NCI-H1092 treated with DMSO at 0.1 percent for 48 hours (cell line): Measurements from ENCODE around the gene SLC25A11.
"Not testable (repeated sequence)": the region's sequence is repeated elsewhere in the genome, so short reads cannot be mapped to it uniquely, and the experiment has no call there.

Experiments
- DNase-seq: peaks from one replicate; lab custom pipeline; 2025; lab: John Stamatoyannopoulos, UW

The SLC25A11 gene

DNA sequence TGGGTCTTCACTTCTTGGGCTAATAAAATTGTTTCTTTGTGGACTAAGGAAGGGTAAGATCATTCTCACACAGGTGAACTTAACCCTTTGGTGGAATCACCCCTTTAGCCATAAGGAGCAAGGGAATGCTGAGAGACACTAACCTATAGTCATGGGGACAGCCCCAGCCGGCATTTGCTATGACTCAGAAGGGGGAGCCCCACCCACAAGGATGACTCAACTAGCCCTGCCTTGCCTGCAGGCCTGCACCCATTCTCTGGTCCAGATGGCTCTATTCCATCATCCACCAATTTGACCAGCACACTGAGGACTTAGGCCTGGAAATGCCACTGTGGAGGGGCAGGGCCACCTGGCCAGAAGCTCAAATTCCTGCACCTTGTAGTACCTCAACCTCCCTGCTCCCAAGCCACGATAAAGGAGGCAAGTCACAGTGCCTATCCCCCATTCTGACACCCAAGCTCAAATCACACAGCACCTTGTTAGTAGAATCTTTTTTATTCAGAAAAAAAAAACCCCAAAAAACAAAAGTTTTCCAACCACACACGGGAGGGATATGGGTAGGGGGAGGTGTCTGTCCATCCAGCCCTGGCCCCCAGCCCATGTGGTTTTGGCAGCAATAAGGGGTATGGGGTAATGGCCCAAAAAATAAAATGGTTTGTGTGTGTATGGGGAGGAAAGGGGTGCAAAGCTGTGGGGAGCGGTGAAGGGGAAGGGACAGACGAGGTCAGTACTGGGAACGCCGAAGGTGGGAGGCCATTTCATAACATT is 5.5 kb upstream of the SLC25A11 start:
- no peak for DNase-seq

DNA sequence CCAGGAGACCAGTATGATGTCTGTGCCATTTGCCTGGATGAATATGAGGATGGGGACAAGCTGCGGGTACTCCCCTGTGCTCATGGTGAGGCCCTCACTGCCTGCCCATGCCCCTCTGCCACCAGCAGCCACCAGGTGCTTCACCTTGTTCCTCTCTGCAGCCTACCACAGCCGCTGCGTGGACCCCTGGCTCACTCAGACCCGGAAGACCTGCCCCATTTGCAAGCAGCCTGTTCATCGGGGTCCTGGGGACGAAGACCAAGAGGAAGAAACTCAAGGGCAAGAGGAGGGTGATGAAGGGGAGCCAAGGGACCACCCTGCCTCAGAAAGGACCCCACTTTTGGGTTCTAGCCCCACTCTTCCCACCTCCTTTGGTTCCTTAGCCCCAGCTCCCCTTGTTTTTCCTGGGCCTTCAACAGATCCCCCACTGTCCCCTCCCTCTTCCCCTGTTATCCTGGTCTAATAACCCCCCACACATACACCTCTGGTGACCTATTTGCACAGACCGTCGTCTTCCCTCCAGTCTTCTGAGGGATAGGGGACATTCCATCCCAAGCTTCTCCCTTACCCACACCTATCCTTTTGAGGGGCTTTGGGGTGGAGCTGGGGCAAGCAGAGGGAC is 4.8 kb upstream of the SLC25A11 start:
- no peak for DNase-seq

GRCh38 chr17:4944163-4944553 is 4.3 kb upstream of the SLC25A11 start:
- no peak for DNase-seq

DNA sequence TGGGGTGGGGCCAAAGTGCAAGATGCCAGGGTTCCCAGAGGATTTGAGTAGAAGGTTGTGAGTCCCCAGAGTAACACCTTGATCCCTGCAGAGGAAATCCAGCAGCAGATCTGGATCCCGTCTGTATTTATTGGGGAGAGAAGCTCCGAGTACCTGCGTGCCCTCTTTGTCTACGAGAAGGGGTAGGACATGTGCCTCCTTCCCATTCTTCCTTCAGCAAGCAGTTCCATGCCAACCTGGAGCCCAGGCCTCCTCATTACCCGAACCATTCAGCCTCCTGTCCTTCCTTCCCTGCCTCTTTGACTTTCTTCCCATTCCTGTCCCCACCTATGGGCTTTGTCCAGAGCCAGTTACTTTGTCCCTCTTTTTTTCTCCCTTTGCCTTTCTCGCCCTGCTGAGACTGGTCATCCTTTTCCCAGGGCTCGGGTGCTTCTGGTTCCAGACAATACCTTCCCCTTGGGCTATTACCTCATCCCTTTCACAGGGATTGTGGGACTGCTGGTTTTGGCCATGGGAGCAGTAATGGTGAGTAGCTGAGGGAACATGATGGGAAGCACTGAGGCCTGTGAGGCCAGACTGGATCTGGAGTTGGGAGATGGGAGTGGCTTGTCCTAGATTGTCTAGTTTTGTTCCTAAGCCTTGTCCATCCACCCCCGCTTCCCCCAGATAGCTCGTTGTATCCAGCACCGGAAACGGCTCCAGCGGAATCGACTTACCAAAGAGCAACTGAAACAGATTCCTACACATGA is 3.1 kb upstream of the SLC25A11 start:
- DNase-seq = no peak

DNA sequence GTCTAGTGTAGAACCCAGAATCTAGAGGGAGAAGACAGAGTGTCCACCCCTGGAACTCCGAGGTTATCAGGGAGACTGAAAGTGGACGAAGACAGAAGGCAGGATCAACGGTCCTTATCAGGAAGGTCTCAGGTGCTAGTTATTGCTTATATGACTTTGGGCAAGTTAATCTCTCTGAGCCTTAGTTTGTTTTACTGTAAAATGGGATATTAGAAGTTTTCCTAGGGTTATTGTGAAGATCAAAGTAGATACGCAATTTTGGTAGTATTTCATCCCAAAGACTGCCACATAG is 1.4 kb upstream of the SLC25A11 start:
- DNase-seq = no peak

- DNase-seq = no peak
These were observed 891 bp upstream of the SLC25A11 start for GRCh38 chr17:4940555-4941318.

- no peak for DNase-seq
These were observed 375 bp downstream of the SLC25A11 start for GRCh38 chr17:4939546-4939795.

DNA sequence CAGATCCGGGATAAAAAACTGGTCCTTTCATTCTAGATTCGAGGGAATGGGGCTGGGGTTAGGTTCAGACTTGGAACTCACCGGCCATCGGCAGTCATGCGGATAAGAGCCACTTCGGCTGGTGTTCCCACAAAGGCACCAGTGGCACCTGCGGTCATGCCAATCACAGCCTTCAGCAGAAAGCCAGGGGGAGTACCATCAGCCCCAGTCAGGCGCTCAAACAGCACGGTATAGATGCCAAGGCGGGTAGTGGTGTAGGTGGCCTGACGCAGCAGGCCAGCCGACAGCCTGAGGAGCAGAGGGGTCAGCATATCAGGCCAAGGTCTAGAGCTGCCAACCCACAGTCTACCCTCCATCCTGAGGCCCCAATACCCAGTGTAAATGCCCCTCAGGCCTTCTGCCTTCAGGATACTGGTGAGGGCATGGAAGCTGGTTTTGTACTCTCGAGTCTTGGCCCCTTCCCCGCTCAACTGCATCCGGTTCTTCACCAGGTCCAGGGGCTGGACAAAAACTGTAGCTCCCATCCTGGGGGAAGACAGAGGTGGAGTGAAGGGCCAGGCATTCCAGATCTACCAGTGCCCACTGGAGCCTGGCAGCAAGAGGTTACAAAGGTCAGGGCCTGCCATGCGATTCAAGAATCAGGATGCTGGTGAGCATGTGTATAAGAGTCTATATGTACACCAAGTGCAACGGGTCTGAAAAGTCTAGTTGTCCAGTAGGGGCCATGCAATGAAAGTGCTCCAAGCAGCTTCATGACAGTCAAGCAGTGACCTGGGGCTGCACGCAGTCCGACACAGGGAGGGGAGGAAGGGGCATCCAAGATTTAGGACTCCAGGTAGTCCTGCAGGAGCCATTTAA is 929 bp downstream of the SLC25A11 start:
- no peak for DNase-seq

DNA sequence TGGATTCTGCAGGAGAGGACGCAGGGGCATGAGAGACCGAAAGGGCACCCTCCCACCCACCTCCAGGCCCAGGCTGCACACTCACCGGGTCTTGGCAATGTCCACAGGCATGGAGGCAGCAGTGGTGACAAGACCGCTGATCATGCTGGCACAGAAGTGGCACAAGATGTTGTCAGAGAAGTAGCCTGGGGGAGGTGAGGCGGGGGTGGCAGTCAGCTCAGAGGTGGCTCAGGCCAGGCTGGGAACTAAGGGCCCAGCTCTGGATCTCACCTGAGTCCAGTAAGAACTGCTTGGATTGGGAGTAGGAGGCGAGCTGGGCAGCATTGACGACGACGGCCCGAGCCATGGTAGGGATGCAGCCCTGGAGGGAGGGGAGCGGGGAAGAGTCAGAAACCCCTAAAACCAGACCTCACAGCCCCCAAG is 1.8 kb downstream of the SLC25A11 start:
- no peak for DNase-seq

DNA sequence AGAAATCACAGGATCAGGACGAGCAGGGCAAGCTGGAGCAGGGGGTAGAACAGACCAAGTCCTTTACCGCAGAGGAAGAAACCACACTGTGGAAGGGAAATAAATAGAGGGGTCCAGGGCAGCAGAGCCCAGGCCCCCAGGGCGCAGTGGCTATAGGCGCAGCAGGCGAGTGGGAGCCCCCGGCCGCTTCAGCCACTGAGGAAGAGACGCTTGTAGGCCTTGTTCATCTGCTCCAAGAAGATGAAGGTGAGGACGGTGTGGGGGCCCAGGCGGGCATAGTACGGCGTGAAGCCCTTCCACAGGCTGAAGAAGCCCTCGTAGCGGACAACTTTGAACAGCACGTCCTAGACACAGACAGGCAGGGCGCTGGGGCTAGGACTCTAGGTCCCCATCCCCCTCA is 2.3 kb downstream of the SLC25A11 start:
- DNase-seq = no peak

DNA sequence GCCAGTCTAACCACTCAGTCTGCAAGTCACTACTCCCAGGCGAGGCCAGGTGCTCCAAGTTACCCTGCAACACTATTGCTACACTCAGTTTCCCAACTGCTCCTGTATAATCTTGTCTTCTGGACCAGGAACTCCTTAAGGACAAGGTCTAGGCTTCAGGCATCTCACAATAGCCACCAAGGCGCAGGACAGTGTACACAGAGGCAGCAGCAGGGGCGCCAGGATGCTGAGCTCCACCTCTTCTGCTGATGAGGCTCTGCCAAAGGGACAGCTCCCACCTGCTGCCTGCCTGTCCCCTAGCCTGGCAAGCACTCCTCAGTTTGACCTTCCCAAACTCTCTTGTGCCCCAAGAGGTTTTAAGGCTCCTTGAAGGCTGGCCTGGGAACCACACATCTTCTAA is 3.4 kb downstream of the SLC25A11 start:
- no peak for DNase-seq

DNA sequence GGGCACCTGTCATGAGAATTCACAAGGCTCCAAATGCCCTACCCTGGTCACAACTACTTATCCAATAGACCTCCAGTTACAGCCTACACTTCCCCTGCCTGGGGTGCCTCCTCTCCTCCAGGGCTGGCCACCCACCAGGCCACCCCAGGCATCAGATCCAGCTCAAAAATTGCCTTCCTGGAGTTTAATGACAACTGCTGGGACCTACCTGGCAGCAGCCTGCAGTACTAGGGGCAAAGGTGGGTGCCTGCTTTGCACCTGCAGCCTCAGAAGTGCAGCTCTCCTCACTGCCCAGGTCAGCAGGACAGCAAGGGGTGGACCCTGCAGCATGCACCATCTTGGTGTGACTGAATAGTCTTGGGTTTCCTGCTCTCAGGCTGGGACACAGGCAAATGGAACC is 4.2 kb downstream of the SLC25A11 start:
- no peak for DNase-seq

DNA sequence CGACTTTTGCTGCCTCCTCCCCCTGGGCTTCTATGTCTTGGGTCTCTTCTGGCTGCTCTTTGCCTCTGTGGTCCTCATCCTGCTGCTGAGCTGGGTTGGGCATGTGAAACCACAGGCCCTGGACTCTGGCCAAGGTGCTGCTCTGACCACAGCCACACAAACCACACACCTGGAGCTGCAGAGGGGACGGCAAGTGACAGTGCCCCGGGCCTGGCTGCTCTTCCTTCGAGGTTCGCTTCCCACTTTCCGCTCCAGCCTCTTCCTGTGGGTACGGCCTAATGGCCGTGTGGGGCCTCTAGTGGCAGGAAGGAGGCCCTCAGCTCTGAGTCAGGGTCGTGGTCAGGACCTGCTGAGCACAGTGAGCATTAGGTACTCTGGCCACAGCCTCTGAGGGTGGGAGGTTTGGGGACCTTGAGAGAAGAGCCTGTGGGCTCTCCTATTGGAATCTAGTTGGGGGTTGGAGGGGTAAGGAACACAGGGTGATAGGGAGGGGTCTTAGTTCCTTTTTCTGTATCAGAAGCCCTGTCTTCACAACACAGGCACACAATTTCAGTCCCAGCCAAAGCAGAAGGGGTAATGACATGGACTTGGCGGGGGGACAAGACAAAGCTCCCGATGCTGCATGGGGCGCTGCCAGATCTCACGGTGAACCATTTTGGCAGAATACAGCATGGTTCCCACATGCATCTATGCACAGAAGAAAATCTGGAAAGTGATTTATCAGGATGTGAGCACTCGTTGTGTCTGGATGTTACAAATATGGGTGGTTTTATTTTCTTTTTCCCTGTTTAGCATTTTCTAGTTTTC is 5.5 kb downstream of the SLC25A11 start:
- no peak for DNase-seq

DNA sequence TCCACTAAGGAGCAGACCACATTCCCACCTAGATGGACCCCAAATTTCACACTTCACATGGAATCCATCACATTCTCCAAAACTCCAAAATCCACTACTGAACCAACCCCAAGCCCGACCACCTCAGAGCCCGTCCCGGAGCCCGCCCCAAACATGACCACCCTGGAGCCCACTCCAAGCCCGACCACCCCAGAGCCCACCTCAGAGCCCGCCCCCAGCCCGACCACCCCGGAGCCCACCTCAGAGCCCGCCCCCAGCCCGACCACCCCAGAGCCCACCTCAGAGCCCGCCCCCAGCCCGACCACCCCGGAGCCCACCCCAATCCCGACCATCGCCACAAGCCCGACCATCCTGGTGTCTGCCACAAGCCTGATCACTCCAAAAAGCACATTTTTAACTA is 6.2 kb downstream of the SLC25A11 start:
- no peak for DNase-seq

GRCh38 chr17:4932756-4933155 is 7.1 kb downstream of the SLC25A11 start:
- DNase-seq = no peak

DNA sequence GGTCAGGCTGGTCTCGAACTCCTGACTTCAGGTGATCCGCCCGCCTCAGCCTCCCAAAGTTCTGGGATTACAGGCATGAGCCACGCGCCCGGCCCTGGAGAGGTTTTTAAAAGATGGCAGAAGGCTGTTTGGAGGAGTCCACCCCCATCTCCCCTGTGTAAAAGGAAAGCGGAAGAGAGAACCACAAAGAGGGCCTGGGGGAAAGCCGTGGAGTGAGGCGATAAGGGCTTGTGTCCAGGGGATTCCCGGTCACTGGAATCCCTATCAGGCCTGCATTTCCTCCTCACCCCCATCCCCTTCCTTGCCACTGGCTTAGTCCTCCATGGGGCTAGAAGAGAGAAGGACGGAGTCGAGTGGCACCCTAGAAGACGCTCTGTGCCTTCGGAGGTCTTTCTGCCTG is 7.9 kb downstream of the SLC25A11 start, which contains the start of gene GP1BA:
Gene GP1BA (plus strand): TSS at position 315 of the 400 bp plus-strand sequence. CDS start 328 bp downstream, outside the sequence.
- no peak for DNase-seq

- no peak for DNase-seq
These were observed 11.0 kb downstream of the SLC25A11 start for GRCh38 chr17:4928881-4929280.

GRCh38 chr17:4926577-4927335 is 13.1 kb downstream of the SLC25A11 start:
- DNase-seq = not testable (repeated sequence)

DNA sequence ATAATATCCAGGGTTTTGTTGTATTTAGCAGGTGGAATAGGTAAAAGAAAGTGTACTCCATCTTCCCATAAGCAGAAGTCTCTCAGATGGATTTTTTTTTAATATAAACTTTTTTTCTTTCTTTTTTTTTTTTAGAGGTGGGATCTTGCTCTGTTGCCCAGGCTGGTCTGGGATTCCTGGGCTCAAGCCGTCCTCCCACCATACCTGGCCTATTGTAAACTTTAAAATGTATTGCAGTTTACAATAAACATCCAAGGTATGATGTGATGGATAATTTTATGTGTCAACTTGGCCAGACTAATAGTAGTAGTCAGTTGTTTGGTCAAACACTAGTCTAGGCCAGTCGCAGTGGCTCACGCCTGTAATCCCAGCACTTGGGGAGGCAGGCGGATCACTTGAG is 18.5 kb downstream of the SLC25A11 start:
- DNase-seq = no peak

GRCh38 chr17:4920351-4921048 is 19.3 kb downstream of the SLC25A11 start:
- DNase-seq = no peak
